H1 (cell line): Measurements from ENCODE around the gene STEAP1B. TPM values are rescaled to one million over a fixed set of nuclear protein-coding genes. Genes with fewer than 3 reads are reported as not detected.
"Not testable (repeated sequence)": the region's sequence is repeated elsewhere in the genome, so short reads cannot be mapped to it uniquely, and the experiment has no call there.

Experiments
- CTCF ChIA-PET: fragments of 300-600 bp; sonication (Branson Sonifier 250); formaldehyde crosslinking; loops from one replicate; lab custom pipeline; 2021; ENCODE audit not compliant: partially characterized antibody; lab: Charles Lee
- POLR2A ChIA-PET: fragments of 300-600 bp; sonication (Branson Sonifier 250); formaldehyde crosslinking; loops from one replicate; lab custom pipeline; 2021; ENCODE audit warnings: inconsistent platforms; ENCODE audit not compliant: partially characterized antibody; lab: Charles Lee
- DNase-seq, 2 experiments: peaks; one replicate each; pipeline versions ENCODE4 v3.0.0 to v3.0.0-alpha.2; 2010 to 2022; ENCODE audit warnings: low spot score in 2 of 2, low read depth in 1 of 2, mixed read lengths in 1 of 2
- FAIRE-seq: peaks from 2 replicates; lab custom pipeline; 2011; peaks lifted over from hg19 to GRCh38; lab: Jason Lieb, UNC
- H2AFZ ChIP-seq: 2 replicates; pipeline ENCODE4 v1.8.1; 2012; ENCODE audit warnings: low read length, inconsistent platforms
- H2AK5ac ChIP-seq: 2 replicates; pipeline ENCODE4 v1.6.1; 2013; ENCODE audit warnings: low read depth, low read length
- H2BK120ac ChIP-seq: replicated peaks from 2 replicates; pipeline ENCODE3; 2013; ENCODE audit warnings: low read depth, low read length, inconsistent platforms
- H2BK12ac ChIP-seq: 2 replicates; pipeline ENCODE4 v1.6.1; 2013; ENCODE audit warnings: low read depth, low read length
- H2BK15ac ChIP-seq: 2 replicates; pipeline ENCODE4 v1.6.1; 2013; ENCODE audit warnings: low read length
- H2BK20ac ChIP-seq: 2 replicates; pipeline ENCODE4 v1.6.1; 2013; ENCODE audit warnings: low read length
- H2BK5ac ChIP-seq: 2 replicates; pipeline ENCODE4 v1.6.1; 2013; ENCODE audit warnings: low read depth, low read length
- H3K14ac ChIP-seq: 2 replicates; pipeline ENCODE4 v1.6.1; 2013; ENCODE audit warnings: inconsistent platforms; ENCODE audit not compliant: insufficient read length
- H3K18ac ChIP-seq: 2 replicates; pipeline ENCODE4 v1.6.1; 2013; ENCODE audit warnings: low read length; ENCODE audit errors: extremely low read depth
- H3K23ac ChIP-seq: 2 replicates; pipeline ENCODE4 v1.6.1; 2013; ENCODE audit warnings: inconsistent platforms; ENCODE audit not compliant: insufficient read length
- H3K23me2 ChIP-seq: 2 replicates; pipeline ENCODE4 v1.6.1; 2013; ENCODE audit warnings: low read depth, low read length
- H3K27ac ChIP-seq: 2 replicates; pipeline ENCODE4 v1.6.1; 2011; ENCODE audit warnings: low read depth, low read length, inconsistent platforms
- H3K27me3 ChIP-seq, 4 experiments: replicated peaks in 1 of 4; 1 replicate in 1 of 4; 2 replicates in 3 of 4; pipeline versions ENCODE4 v1.6.1 to v1.8.1; 2011 to 2013; ENCODE audit warnings: low read length in 3 of 4, mild to moderate bottlenecking in 3 of 4, inconsistent platforms in 2 of 4, mixed read lengths in 2 of 4, moderate library complexity in 1 of 4; ENCODE audit not compliant: control insufficient read depth in 3 of 4, insufficient read depth in 3 of 4; ENCODE audit errors: extremely low read depth in 1 of 4
- H3K36me3 ChIP-seq, 4 experiments: 2 replicates each; pipeline versions ENCODE4 v1.6.1 to v1.8.1; 2011 to 2013; ENCODE audit warnings: mild to moderate bottlenecking in 4 of 4, low read length in 3 of 4, moderate library complexity in 2 of 4, control low read depth in 1 of 4, inconsistent platforms in 1 of 4; ENCODE audit not compliant: insufficient read depth in 4 of 4, control insufficient read depth in 2 of 4
- H3K4ac ChIP-seq: replicated peaks from 2 replicates; pipeline ENCODE3; 2013; ENCODE audit warnings: low read length, low read depth, mixed read lengths, inconsistent platforms; ENCODE audit not compliant: insufficient read length
- H3K4me1 ChIP-seq, 4 experiments: replicated peaks in 1 of 4; 1 replicate in 1 of 4; 2 replicates in 3 of 4; pipeline versions ENCODE4 v1.6.1 to v1.8.1; 2011 to 2013; ENCODE audit warnings: low read length in 3 of 4, inconsistent platforms in 2 of 4, mixed read lengths in 1 of 4; ENCODE audit not compliant: insufficient read depth in 4 of 4, control insufficient read depth in 3 of 4
- H3K4me2 ChIP-seq, 2 experiments: 2 replicates each; pipeline versions ENCODE4 v1.6.1 to v1.8.1; 2011 to 2013; ENCODE audit warnings: low read depth in 2 of 2, low read length in 2 of 2, control low read depth in 1 of 2, inconsistent platforms in 1 of 2, mild to moderate bottlenecking in 1 of 2; ENCODE audit not compliant: insufficient read depth in 1 of 2
- H3K4me3 ChIP-seq, 4 experiments: fragments of 200-600, 300-600 bp in 1 of 4; sonication (generic), shearing (Covaris generic), sonication (Bioruptor Twin) in 1 of 4; 2 replicates each; pipeline versions ENCODE4 v1.5.1 to v1.8.1; 2011 to 2016; ENCODE audit warnings: low read length in 4 of 4, low read depth in 3 of 4, control low read depth in 2 of 4, inconsistent platforms in 2 of 4, mild to moderate bottlenecking in 2 of 4, mixed read lengths in 1 of 4, moderate library complexity in 1 of 4; ENCODE audit not compliant: insufficient read depth in 2 of 4; ENCODE audit errors: extremely low read depth in 1 of 4
- H3K56ac ChIP-seq: replicated peaks from 2 replicates; pipeline ENCODE3; 2013; ENCODE audit warnings: low read depth, mild to moderate bottlenecking, mixed read lengths, low read length, inconsistent platforms; ENCODE audit not compliant: insufficient read length
- H3K79me1 ChIP-seq: 2 replicates; pipeline ENCODE4 v1.6.1; 2013; ENCODE audit warnings: low read depth, low read length, control low read depth
- H3K79me2 ChIP-seq, 2 experiments: 2 replicates each; pipeline versions ENCODE4 v1.6.1 to v1.8.1; 2012 to 2013; ENCODE audit warnings: low read length in 2 of 2, mild to moderate bottlenecking in 2 of 2, inconsistent platforms in 1 of 2; ENCODE audit not compliant: insufficient read depth in 2 of 2, control insufficient read depth in 1 of 2
- H3K9ac ChIP-seq, 4 experiments: replicated peaks in 1 of 4; 1 replicate in 1 of 4; 2 replicates in 3 of 4; pipeline versions ENCODE4 v1.6.1 to v1.8.1; 2011 to 2013; ENCODE audit warnings: low read depth in 3 of 4, low read length in 3 of 4, control low read depth in 2 of 4, mild to moderate bottlenecking in 2 of 4, moderate library complexity in 2 of 4, inconsistent platforms in 1 of 4; ENCODE audit errors: extremely low read depth in 1 of 4
- H3K9me3 ChIP-seq, 2 experiments: 2 replicates each; pipeline versions ENCODE4 v1.6.1 to v1.8.1; 2012 to 2013; ENCODE audit warnings: mild to moderate bottlenecking in 2 of 2, moderate library complexity in 2 of 2, control low read depth in 1 of 2, inconsistent platforms in 1 of 2, low read depth in 1 of 2, low read length in 1 of 2, mixed read lengths in 1 of 2; ENCODE audit not compliant: insufficient read depth in 2 of 2
- H4K20me1 ChIP-seq, 2 experiments: replicated peaks in 1 of 2; 2 replicates each; pipeline versions ENCODE3 to v1.8.1; 2011 to 2013; ENCODE audit warnings: inconsistent platforms in 2 of 2, low read length in 2 of 2, mild to moderate bottlenecking in 1 of 2; ENCODE audit not compliant: insufficient read depth in 2 of 2, control insufficient read depth in 1 of 2
- H4K5ac ChIP-seq: 2 replicates; pipeline ENCODE4 v1.6.1; 2013; ENCODE audit warnings: low read length, low read depth, mixed read lengths, inconsistent platforms; ENCODE audit not compliant: insufficient read length
- H4K8ac ChIP-seq: 2 replicates; pipeline ENCODE4 v1.8.0; 2013; ENCODE audit warnings: mild to moderate bottlenecking, moderate library complexity, low read length, inconsistent platforms; ENCODE audit not compliant: insufficient read depth; ENCODE audit errors: extremely low read depth
- H4K91ac ChIP-seq: replicated peaks from 2 replicates; pipeline ENCODE3; 2013; ENCODE audit warnings: low read length, mixed read lengths, inconsistent platforms; ENCODE audit not compliant: insufficient read length
- ASH2L ChIP-seq: fragments of 200-600, 300-600 bp; sonication (generic); IDR thresholded peaks from one replicate; pipeline ENCODE4 v1.7.1; 2017; ENCODE audit warnings: low read length
- ATF2 ChIP-seq: IDR thresholded peaks from 2 replicates; pipeline ENCODE4 v1.6.1; 2012; ENCODE audit warnings: low read length, inconsistent platforms
- CREB1 ChIP-seq: IDR thresholded peaks from 2 replicates; pipeline ENCODE4 v1.6.1; 2012; ENCODE audit warnings: inconsistent platforms
- FOSL1 ChIP-seq: IDR thresholded peaks from 2 replicates; pipeline ENCODE4 v1.6.1; 2011; ENCODE audit warnings: mild to moderate bottlenecking, low read depth, low read length, moderate library complexity; ENCODE audit not compliant: insufficient read depth
- HDAC2 ChIP-seq, 2 experiments: fragments of 300-600 bp in 1 of 2; sonication (generic) in 1 of 2; IDR thresholded peaks; 2 replicates each; pipeline ENCODE4 v1.6.1; 2011 to 2012; ENCODE audit warnings: low read depth in 2 of 2, low read length in 2 of 2, mild to moderate bottlenecking in 2 of 2, moderate library complexity in 2 of 2, borderline replicate concordance in 1 of 2, inconsistent platforms in 1 of 2
- JUN ChIP-seq: IDR thresholded peaks from 2 replicates; pipeline ENCODE4 v1.6.1; 2011; ENCODE audit warnings: low read depth, mild to moderate bottlenecking, improper control_type of control experiment, low read length
- NRF1 ChIP-seq: IDR thresholded peaks from 2 replicates; pipeline ENCODE4 v1.6.1; 2011; ENCODE audit warnings: mild to moderate bottlenecking, low read depth, low read length, improper control_type of control experiment
- SRF ChIP-seq: IDR thresholded peaks from 2 replicates; pipeline ENCODE4 v1.6.1; 2011; ENCODE audit warnings: mild to moderate bottlenecking, low read depth, low read length, moderate library complexity
- ZNF274 ChIP-seq: IDR thresholded peaks from 2 replicates; pipeline ENCODE4 v1.7.0; 2012; ENCODE audit warnings: low read length, borderline replicate concordance; ENCODE audit errors: extremely low read depth
- WGBS, 2 experiments: shearing (Covaris generic) in 1 of 2; methylation state at CpG; one replicate each; pipeline versions ENCODE4 v1.1.6 to v1.1.7; 2013 to 2015; ENCODE audit warnings: low lambda C conversion rate in 2 of 2, mixed read lengths in 2 of 2, inconsistent platforms in 1 of 2, low coverage in 1 of 2, missing lambda C conversion rate in 1 of 2; ENCODE audit not compliant: insufficient replicate concordance in 2 of 2, insufficient coverage in 1 of 2, insufficient read length in 1 of 2; ENCODE audit errors: extremely low coverage in 1 of 2, missing lambda C conversion rate in 1 of 2; 5-methylcytosine and 5-hydroxymethylcytosine counted together
- polyA plus RNA-seq, 7 experiments: library from polyadenylated mRNA; depleted of rRNA in 3 of 7; stranded (reverse) in 5 of 7; unstranded in 2 of 7; fragments of >200 nt in 5 of 7; fragments of 200-250 nt in 2 of 7; gene quantifications; 1 replicate in 5 of 7; 2 replicates in 1 of 7; 4 replicates in 1 of 7; pipeline versions ENCODE4 v1.2.1 to v1.2.3, GENCODE V29; 2011 to 2013; ENCODE audit warnings: missing spikeins in 2 of 7, mixed read lengths in 2 of 7
- total RNA-seq: library from RNA; stranded (reverse); fragmentation: NEBNext Ultra II Directional; extraction: Animal tissue kit (Norgen Biotek cat#: 25700); gene quantifications from 2 replicates; pipeline ENCODE4 v1.2.1, GENCODE V29; 2021

STEAP1B gene
- total and polyA plus RNA-seq, 2 of the 8 experiments (the other 6 are each of a cell fraction or from before 2014, with no cell fraction given), result 5.4 to 8.7 TPM

- TF ChIP-seq ATF2 (no peak), ZNF274 (no peak), SRF (no peak), ASH2L (no peak), HDAC2 (IDR thresholded peaks at IDR 0.05; ENCODE audit: borderline replicate concordance in 1 of 2, low read depth in 2 of 2, low read length in 2 of 2) (no peak), NRF1 (no peak), CREB1 (no peak), FOSL1 (no peak), JUN (no peak)
- TF ChIP-seq, all 59 proteins: peak for 0
Observed at GRCh38 chr7:22438994-22439393, 61.0 kb downstream of the STEAP1B start (continued).

GRCh38 chr7:22436552-22436951 lies 63.4 kb downstream of the STEAP1B start:
- H3K14ac ChIP-seq, H4K5ac ChIP-seq, H2BK5ac ChIP-seq, H3K4me2 ChIP-seq, H3K27me3 ChIP-seq, H3K79me2 ChIP-seq, FAIRE-seq, H2AFZ ChIP-seq, H4K20me1 ChIP-seq, DNase-seq, H3K9me3 ChIP-seq, H3K23me2 ChIP-seq, POLR2A ChIA-PET, H2AK5ac ChIP-seq, H3K79me1 ChIP-seq, H2BK15ac ChIP-seq, H2BK12ac ChIP-seq, H3K23ac ChIP-seq, H3K56ac ChIP-seq, H4K91ac ChIP-seq, H3K27ac ChIP-seq, H3K36me3 ChIP-seq, H2BK20ac ChIP-seq, H3K4ac ChIP-seq, H2BK120ac ChIP-seq, H4K8ac ChIP-seq, H3K4me3 ChIP-seq, H3K9ac ChIP-seq, H3K18ac ChIP-seq: not testable (repeated sequence)
- CTCF ChIA-PET, result interaction anchor here (1.0 to 1.1 kb wide), 2 partner anchors 18 to 76 kb away, joined by 3 to 5 read pairs; no protein-coding TSS in a partner anchor
- 85% methylated on average over 4 of the region's 4 CpGs; no CpG with 5 or more reads in 1 of the 2 experiments for WGBS, 2 experiments
- peaks cover 7 to 17% (median 16%) of the 10 kb centered on the region in 4 experiments; a peak in 6 of 7 replicates for H3K4me1 ChIP-seq
